Activated CD8-positive, alpha-beta T cell treated with anti-CD3 and anti-CD28 coated beads for 36 hours (primary cell): Measurements from ENCODE around the gene PRSS36. TPM values are rescaled to one million over a fixed set of nuclear protein-coding genes. Genes with fewer than 3 reads are reported as not detected.

Source experiments
- ATAC-seq: fragments of 200-7000 bp; cut with Tn5 transposase; one replicate; pipeline ENCODE4 v1.10.0; 2021; ENCODE audit warnings: mild to moderate bottlenecking, moderate library complexity
- CTCF ChIA-PET: fragments of 350-600 bp; sonication (Branson Sonifier 250); formaldehyde crosslinking; loops from one replicate; lab custom pipeline; 2021; ENCODE audit warnings: antibody characterized with exemption; lab: Charles Lee
- POLR2A ChIA-PET: fragments of 350-600 bp; sonication (Branson Sonifier 250); formaldehyde crosslinking; loops from one replicate; lab custom pipeline; 2021; ENCODE audit warnings: antibody characterized with exemption; lab: Charles Lee
- DNase-seq: peaks from one replicate; pipeline ENCODE4 v3.0.0-alpha.2; 2020
- H3K27ac Mint-ChIP-seq: one replicate; pipeline ENCODE4 v1.8.0; 2021; ENCODE audit warnings: mild to moderate bottlenecking, mixed read lengths
- H3K27me3 Mint-ChIP-seq: one replicate; pipeline ENCODE4 v1.8.0; 2021; ENCODE audit warnings: mixed read lengths
- H3K36me3 Mint-ChIP-seq: one replicate; pipeline ENCODE4 v1.8.0; 2021; ENCODE audit warnings: low read depth, mixed read lengths
- H3K4me1 Mint-ChIP-seq: one replicate; pipeline ENCODE4 v1.8.0; 2021; ENCODE audit warnings: low read depth, mixed read lengths
- H3K4me3 Mint-ChIP-seq: one replicate; pipeline ENCODE4 v1.8.0; 2021; ENCODE audit warnings: mild to moderate bottlenecking, moderate library complexity, mixed read lengths
- H3K9me3 Mint-ChIP-seq: one replicate; pipeline ENCODE4 v1.8.0; 2021; ENCODE audit warnings: mixed read lengths
- intact Hi-C: fragments of 100-400 bp; cut with micrococcal nuclease; formaldehyde crosslinking; loops from one replicate; pipeline ENCODE4 v1.10.0; 2022
- total RNA-seq, 2 experiments: library from RNA; stranded (reverse); gene quantifications; one replicate each; pipeline ENCODE4 v1.2.3, GENCODE V29; 2021
- TF ChIP-seq, protein P1 (sequence below): fragments of 200-600 bp; IDR thresholded peaks from one replicate; pipeline ENCODE4 v1.8.0; 2022; ENCODE audit warnings: antibody characterized with exemption, mild to moderate bottlenecking

PRSS36 gene
- total RNA-seq, 2 experiments from 2014 or later = 0.18 to 0.72 TPM

DNA sequence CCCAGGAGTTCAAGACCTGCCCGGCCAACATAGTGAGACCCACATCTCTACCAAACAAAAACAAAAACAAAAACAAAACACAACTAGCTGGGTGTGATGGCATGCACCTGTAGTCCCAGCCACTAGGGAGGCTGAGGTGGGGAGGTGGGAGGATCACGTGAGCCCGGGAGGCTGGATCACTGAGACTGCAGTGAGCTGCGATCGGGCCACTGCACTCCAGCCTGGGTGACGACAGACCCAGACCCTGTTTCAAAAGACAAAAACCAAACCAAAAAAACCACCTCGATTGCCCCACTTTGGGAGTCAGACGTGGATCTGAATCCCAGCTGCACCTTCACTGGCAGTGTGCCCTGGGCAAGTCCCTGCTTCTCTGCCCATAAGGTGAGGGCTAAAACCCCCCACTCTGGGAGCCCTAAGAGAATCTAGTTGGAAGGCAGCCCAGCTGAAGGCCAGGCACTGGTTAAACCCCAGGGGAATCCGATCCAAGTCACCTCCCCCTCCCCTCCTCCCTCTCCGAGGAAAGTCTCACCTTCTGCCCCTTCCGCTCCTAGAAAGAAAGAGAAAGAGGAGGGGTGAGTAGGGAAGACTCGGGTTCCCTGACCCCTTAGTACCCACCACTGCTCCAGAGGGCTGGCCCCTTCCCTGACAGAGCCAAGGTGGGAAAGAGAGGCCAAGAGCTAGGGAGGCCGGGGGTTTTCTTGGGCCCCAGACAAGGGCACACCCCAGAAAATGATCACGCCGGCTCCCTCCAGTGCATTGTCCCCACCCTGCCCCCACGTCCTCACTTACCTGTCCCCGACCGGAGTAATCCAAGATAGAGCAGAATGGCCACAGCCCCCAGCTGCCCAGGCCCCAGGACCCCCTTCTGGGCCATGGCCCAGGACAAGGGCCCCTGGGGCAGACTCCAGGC is 15.0 kb downstream of the PRSS36 start:
- DNase-seq (no peak), ATAC-seq (no peak)
- intact Hi-C loops = no loop called here
- TF ChIP-seq, protein P1, sequence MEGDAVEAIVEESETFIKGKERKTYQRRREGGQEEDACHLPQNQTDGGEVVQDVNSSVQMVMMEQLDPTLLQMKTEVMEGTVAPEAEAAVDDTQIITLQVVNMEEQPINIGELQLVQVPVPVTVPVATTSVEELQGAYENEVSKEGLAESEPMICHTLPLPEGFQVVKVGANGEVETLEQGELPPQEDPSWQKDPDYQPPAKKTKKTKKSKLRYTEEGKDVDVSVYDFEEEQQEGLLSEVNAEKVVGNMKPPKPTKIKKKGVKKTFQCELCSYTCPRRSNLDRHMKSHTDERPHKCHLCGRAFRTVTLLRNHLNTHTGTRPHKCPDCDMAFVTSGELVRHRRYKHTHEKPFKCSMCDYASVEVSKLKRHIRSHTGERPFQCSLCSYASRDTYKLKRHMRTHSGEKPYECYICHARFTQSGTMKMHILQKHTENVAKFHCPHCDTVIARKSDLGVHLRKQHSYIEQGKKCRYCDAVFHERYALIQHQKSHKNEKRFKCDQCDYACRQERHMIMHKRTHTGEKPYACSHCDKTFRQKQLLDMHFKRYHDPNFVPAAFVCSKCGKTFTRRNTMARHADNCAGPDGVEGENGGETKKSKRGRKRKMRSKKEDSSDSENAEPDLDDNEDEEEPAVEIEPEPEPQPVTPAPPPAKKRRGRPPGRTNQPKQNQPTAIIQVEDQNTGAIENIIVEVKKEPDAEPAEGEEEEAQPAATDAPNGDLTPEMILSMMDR = no peak
- H3K36me3 Mint-ChIP-seq = no peaks in the 10 kb centered on the region
- CTCF ChIA-PET = interaction anchor here (1.6 kb wide), 1 partner anchor 22 kb away, joined by 3 read pairs; no protein-coding TSS in a partner anchor
- POLR2A ChIA-PET = interaction anchor here (0.6 to 1.6 kb wide), 3 partner anchors 10 to 248 kb away, joined by 3 to 5 read pairs (median 4); partner anchors contain the start of gene KAT8
- no peak overlapping the region for H3K4me3 Mint-ChIP-seq
- no peaks in the 10 kb centered on the region for H3K9me3 Mint-ChIP-seq
- no peaks in the 10 kb centered on the region for H3K4me1 Mint-ChIP-seq
- no peak overlapping the region for H3K27ac Mint-ChIP-seq
- H3K27me3 Mint-ChIP-seq = no peaks in the 10 kb centered on the region

DNA sequence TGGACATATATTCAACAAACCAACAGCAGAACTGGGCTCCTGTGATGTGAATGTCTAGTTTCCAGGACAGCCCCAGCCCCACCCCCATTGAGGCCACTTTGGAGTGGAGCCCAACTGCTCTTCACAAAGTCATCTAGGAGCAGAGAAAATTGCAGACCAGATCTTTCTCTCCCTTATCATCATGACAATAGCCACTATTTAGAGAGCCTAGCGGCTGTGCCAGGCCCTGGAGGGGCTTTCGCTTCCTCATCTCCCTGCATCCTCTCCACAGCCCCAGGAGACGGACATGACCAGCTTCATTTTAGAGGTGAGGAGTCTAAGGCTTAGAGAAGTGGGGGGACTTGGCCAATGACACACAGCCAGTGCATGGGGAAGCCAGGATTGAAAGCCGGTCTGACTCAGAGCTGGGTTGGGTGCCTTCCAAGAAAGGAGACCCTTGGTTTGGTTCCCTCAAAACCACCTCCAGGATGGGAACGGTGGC is 15.7 kb downstream of the PRSS36 start:
- H3K27me3 Mint-ChIP-seq = no peaks in the 10 kb centered on the region
- CTCF ChIA-PET = interaction anchor here (1.2 kb wide), 1 partner anchor 9 kb away, joined by 3 read pairs; no protein-coding TSS in a partner anchor
- no peaks in the 10 kb centered on the region for H3K4me1 Mint-ChIP-seq
- no peaks in the 10 kb centered on the region for H3K36me3 Mint-ChIP-seq
- no peaks in the 10 kb centered on the region for H3K9me3 Mint-ChIP-seq
- no peak overlapping the region for H3K4me3 Mint-ChIP-seq
- DNase-seq (no peak), ATAC-seq (no peak)
- TF ChIP-seq, protein P1 = no peak
- intact Hi-C loops = no loop called here
- no peak overlapping the region for H3K27ac Mint-ChIP-seq
- POLR2A ChIA-PET = interaction anchor here (1.4 to 1.6 kb wide), 2 partner anchors 9 to 17 kb away, joined by 4 to 5 read pairs; partner anchors contain the start of gene KAT8

DNA sequence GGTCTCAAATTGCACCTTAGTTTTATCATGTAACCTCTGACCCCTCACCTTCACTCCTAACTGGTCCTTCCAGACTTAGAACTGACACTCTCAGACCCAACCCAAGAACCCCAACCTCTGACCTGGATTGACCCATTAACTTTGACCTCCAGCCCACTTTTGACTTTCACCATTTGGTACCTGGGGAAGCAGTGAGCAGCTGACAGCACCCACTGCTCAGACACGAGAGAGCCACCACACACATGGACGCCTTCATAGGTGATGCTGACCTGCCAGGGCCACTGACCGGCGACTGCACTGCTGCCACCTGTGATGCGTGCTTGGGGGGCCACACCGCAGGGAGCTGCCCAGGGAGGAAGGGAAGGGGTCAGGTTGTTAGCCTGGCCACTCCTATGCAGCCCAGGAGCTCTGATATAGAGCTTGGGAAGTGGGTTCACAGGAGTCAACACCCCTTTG is 16.8 kb downstream of the PRSS36 start:
- TF ChIP-seq, protein P1 = no peak
- intact Hi-C loops = no loop called here
- Mint-ChIP-seq H3K4me3 (no peak overlapping the region), H3K4me1 (peaks cover 2% of the 10 kb centered on the region), H3K27ac (no peak overlapping the region), H3K9me3 (no peaks in the 10 kb centered on the region), H3K36me3 (no peaks in the 10 kb centered on the region), H3K27me3 (no peaks in the 10 kb centered on the region)
- DNase-seq (no peak), ATAC-seq (no peak)
- CTCF ChIA-PET = interaction anchor here (1.2 kb wide), 1 partner anchor 8 kb away, joined by 3 read pairs; no protein-coding TSS in a partner anchor
- POLR2A ChIA-PET = interaction anchor here (1.0 to 1.1 kb wide), 2 partner anchors 9 to 47 kb away, joined by 4 to 6 read pairs; partner anchors contain the start of gene FUS

DNA sequence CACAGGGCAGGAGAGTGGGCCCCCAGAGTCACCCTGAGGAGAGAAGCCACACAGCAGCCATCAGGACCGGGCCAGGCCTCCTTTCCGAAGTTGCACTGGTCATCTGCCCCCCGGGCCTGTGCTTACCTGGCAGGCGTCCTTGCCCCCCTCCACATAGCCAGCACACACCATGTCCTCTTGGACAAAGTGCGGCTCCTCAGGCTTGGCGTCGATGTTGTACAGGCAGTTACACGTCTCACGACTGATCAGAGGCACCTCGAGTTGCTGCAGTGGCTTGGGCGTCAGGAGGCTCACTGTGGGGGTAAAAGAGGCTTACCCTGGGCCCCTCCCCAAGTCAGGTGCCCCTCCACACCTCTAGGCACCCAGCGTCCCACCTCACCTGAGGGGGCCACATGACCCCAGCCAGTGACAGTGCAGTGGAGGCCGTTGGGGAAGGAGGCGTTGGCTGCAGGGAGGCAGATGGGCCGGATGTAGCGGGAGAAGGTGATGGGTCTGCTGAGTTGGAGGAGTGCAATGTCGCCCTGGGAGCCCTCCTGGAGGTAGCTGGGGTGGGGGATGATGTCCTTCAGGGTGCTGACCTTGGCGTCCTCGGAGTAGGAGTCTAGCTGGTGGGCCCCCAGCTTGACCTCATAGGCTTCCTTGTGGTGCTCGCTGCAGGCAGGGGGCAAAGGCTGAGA is 17.4 kb downstream of the PRSS36 start:
- CTCF ChIA-PET = no interaction called here
- TF ChIP-seq, protein P1 = no peak
- intact Hi-C loops = no loop called here
- POLR2A ChIA-PET = interaction anchor here (0.7 to 1.1 kb wide), 3 partner anchors 10 to 47 kb away, joined by 3 to 6 read pairs (median 4); partner anchors contain the start of gene FUS
- DNase-seq (no peak), ATAC-seq (no peak)
- peaks cover 2% of the 10 kb centered on the region for H3K4me1 Mint-ChIP-seq
- peaks cover 6% of the 10 kb centered on the region for H3K36me3 Mint-ChIP-seq
- no peak overlapping the region for H3K27ac Mint-ChIP-seq
- no peaks in the 10 kb centered on the region for H3K9me3 Mint-ChIP-seq
- no peak overlapping the region for H3K4me3 Mint-ChIP-seq
- H3K27me3 Mint-ChIP-seq = no peaks in the 10 kb centered on the region
